Uterus (tissue), 2 donors: ENCODE measurements around the gene ZBTB7C.

Experiments
- POLR2A ChIP-seq, 2 donors: fragments of 450-650 bp; IDR thresholded peaks; one replicate each; pipeline ENCODE4 v1.6.1; 2016; ENCODE audit warnings: antibody characterized with exemption in 2 of 2, mild to moderate bottlenecking in 1 of 2, moderate library complexity in 1 of 2
- TF ChIP-seq, protein P1 (sequence below), 4 experiments: fragments of 200-600 bp in 2 of 4; fragments of 450-650 bp in 2 of 4; sonication (generic) in 2 of 4; IDR thresholded peaks; one replicate each; pipeline ENCODE4 v1.5.1; 2016 to 2019; ENCODE audit warnings: antibody characterized with exemption in 4 of 4, mild to moderate bottlenecking in 2 of 4, moderate library complexity in 1 of 4

DNA sequence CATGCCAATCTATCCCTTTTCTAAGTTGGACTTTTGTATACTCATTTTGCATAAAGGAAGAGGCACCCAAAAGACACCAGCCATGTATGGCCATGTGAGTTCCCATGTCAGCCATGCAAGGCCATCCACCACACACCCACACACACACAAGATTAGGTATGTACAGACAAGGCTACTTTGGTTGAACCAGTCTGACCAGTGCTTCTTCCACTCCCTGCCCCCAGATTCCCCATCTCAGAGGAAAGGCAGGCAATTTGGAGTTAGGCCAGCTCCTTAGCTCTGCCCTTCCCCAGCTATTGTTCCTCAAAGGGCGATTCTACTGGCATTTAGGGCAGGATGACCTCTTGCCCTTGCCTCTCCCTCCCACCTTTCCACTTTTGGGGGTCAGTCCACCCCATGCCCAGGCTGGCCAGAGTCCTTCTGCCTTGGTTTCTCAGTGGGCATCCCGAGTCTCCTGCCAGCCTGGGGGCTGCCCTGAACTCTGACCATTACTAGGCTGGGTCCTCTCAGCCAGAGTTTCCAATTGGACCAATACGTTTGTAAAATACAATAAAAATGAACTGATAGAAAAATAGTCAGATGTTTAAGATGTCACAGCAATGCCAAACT, 101.1 kb downstream of the ZBTB7C start:
- no peak for TF ChIP-seq POLR2A (IDR thresholded peaks at IDR 0.05)
- TF ChIP-seq, protein P1, sequence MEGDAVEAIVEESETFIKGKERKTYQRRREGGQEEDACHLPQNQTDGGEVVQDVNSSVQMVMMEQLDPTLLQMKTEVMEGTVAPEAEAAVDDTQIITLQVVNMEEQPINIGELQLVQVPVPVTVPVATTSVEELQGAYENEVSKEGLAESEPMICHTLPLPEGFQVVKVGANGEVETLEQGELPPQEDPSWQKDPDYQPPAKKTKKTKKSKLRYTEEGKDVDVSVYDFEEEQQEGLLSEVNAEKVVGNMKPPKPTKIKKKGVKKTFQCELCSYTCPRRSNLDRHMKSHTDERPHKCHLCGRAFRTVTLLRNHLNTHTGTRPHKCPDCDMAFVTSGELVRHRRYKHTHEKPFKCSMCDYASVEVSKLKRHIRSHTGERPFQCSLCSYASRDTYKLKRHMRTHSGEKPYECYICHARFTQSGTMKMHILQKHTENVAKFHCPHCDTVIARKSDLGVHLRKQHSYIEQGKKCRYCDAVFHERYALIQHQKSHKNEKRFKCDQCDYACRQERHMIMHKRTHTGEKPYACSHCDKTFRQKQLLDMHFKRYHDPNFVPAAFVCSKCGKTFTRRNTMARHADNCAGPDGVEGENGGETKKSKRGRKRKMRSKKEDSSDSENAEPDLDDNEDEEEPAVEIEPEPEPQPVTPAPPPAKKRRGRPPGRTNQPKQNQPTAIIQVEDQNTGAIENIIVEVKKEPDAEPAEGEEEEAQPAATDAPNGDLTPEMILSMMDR (IDR thresholded peaks at IDR 0.05) = no peak
